GM21528 (cell line): ENCODE measurements around the gene MRGPRG.

ENCODE experiments used
- ATAC-seq: cut with Tn5 transposase; IDR thresholded peaks from one replicate; pipeline ENCODE4 v1.9.1; 2021; ENCODE audit warnings: mild to moderate bottlenecking, moderate library complexity; ENCODE audit not compliant: unreplicated experiment, low FRiP score

The MRGPRG gene

GRCh38 chr11:3226846-3227567 is 8.4 kb upstream of the MRGPRG start:
- ATAC-seq: no peak

DNA sequence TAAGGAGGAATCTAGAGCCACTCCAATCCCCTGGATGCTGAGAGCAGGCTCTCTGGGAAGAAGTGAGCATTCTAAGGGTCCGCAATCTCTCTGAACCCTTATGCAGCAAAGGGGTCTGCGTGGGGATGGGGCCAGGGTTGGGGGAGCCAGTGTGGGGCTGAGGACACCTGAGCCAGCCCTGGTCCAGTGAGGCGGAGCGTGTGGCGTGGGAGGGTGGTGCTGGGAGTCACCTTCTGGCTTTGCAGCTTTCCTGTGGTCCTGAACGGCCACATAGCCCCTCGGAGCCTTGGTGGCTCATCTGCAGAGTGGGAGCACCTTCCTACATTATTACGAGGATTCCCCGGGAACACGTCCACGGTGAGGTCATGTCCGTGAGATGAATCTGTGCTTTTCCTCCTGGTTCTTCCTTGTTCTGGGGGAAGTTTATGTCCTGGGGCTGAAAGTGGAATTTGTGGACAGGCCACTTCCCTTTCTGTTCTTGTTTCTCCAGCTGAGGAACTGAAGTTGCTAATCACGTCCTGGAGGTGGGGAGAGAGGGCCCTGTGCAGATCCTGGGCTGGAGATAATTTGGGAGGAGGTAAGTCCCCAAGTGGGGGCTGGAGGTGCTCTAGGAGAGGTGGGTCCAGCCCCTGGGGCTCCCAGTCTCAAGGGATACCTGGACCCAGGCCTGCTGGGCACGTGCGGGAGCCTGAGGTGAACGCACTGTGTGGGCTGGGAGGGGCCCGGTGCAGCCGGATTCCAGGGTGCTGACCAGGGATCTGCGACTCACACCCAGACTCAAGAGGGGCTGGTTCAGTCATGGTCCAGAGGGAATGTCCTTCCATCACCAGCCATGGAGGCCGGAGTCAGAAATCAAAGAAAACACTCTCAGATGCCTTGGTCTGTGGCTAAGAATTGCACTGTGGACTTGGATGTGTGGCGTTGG is 7.5 kb upstream of the MRGPRG start:
- no peak for ATAC-seq

DNA sequence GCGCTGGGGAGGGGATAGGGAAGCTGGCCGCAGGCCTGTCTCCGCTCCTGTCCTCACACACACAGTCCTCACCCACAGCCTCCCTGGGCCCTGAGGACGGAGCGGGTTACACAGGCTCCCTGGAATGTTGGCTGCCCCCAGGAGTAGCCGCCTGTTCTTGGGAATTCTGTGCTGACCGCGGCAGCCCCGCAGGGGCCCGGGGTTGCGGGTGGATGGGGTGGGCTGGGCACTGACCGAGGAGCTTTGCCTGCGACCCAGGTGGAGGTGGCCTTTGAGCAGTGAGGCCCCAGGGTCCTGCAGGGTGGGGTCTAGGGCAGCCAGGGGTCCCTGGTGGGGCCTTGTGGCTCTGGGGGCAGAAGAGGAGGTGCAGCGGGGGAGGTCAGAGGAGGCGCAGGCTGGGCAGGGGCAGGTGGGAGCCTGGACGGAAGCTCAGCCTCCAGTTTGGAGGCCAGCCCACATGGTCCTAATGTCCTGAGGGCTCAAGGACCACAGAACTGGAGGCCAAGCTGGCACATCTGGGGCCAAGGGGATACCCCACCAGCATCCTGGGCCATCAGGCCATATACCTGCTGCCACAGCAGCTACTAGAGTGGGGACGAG is 6.6 kb upstream of the MRGPRG start:
- no peak for ATAC-seq

DNA sequence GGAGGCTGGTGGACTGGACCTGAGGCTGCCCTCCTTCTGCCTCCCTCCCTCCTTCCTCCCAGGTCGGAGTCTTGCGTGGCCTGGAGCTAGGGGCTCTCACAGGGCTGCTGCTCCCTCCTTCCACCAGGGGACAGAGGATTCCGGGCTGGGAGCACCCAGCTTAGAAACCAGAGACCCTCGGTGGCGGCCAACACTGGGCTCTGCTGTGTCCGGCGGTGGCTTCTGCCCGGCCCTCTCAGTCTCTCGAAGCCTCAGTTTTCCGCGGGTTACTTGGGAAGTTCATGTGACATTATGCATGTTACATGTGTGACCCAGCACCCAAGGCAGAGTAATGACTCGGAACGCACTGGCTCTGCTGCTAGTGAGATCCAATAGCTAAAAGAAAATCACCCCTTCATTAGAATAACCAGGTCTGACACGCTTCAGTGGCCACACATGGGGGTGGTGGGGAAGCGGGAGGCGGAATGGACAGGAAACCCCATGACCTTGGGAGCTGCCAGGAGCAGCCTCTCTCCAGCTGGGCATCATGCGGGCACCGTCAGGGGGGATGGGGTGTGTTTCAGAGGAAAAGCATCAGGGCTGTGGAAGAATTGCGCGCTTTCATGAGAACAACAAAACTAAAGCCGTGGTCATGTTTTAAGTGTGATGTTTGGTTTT is 5.9 kb upstream of the MRGPRG start:
- no peak for ATAC-seq

- no peak for ATAC-seq
Observed at GRCh38 chr11:3223932-3224381, 5.3 kb upstream of the MRGPRG start.

- ATAC-seq: no peak
Observed at GRCh38 chr11:3222941-3223915, 4.6 kb upstream of the MRGPRG start.

DNA sequence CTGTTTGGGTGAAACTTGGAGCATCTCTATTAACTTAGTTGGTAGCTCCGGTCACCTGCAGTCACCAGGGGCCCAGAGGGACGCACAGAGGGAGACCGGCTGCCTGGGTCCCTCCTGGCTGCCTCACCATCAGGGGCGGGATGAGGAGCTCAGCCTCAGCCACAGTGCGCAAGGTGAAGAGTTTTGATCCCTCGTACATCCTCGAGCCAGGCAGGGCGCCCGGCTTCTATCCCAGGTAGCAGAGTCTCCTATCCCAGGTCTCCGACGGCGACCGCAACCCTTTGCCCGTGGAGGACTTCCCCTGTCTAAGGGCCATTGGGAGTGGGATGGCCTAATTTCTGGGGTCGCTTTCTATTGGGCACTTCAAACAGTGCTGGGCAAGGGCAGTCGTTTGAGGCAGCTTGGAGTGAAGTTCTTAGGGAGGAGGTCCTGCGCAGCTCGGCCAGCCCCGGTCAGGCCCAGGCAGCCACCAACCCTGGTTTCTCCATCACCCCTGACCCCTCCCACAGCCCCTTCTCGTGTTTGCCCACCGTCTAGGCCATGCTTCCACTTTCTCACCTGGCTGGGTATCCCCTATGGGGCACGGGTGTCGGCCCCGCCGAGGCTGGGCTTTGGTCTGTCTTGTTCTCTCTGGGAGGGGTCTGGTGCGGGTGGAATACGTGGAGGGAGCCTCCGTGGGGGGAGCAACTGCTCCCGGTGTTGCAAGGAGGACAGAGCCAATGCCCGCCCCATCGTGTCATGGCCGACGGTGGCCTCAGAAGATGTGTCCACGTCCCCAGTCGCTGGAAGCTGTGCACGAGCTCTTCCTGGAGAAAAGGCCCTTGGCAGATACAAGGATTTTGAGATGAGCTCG is 3.6 kb upstream of the MRGPRG start:
- no peak for ATAC-seq

GRCh38 chr11:3221408-3222002 is 2.9 kb upstream of the MRGPRG start:
- ATAC-seq: no peak

GRCh38 chr11:3220521-3221407 is 2.2 kb upstream of the MRGPRG start:
- no peak for ATAC-seq

DNA sequence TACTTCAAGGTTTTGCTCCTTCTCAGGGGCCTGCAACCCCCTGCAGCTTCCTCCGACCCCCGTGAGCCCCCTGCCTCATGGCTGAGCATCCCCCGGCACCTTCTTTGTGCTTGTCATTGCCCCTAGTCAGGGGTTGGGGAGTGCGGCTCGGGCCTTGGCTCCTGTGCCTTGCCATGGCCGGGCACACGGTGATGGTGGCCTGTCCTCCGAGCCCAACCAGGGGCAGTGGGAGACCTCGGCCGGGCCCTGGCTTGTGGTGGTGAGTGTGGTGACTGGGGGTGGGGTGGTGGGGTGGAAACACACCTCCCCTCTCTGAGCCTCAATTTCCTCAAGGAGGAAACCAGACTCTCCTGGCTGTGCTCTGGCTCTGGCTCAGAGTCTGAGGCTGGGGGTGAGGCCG is 1.5 kb upstream of the MRGPRG start:
- no peak for ATAC-seq

GRCh38 chr11:3219281-3219892 is 774 bp upstream of the MRGPRG start:
- no peak for ATAC-seq

DNA sequence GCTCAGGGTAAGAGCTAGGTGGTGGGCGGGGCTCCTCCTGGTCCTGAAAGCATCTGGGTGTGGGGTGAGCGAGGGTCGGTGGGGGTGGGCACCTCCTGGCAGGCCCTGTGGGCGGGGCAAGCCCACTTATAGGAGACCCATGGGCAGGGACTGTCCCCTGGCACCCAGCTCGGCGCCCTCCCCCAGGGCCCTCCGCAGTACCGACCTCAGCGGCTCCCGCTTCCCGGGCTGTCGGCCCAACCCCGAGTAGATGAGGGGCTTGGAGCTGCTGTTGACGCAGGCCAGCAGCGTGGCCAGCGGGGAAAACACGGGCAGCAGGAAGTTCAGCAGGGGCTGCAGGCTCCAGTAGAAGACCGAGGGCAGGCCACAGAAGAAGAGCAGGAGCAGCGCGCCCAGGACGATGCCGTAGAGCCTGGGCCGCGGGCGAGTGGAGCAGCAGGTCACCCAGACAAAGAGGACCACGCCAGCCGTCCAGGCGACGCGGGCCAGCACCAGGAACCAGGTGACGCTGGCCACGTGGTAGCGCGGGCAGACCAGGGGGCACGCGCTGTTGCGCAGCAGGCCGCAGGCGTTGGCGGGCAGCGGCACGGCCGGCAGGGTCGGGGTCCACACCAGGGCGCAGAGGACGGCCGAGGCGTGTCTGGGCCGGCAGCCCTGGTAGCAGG is 663 bp downstream of the MRGPRG start:
- no peak for ATAC-seq

GRCh38 chr11:3216027-3216525 is 2.5 kb downstream of the MRGPRG start:
- ATAC-seq: no peak

GRCh38 chr11:3215346-3216026 is 3.1 kb downstream of the MRGPRG start:
- no peak for ATAC-seq

- no peak for ATAC-seq
Observed at GRCh38 chr11:3214420-3214699, 4.3 kb downstream of the MRGPRG start.
